Measurements from ENCODE around the gene CYP46A1.

DNA sequence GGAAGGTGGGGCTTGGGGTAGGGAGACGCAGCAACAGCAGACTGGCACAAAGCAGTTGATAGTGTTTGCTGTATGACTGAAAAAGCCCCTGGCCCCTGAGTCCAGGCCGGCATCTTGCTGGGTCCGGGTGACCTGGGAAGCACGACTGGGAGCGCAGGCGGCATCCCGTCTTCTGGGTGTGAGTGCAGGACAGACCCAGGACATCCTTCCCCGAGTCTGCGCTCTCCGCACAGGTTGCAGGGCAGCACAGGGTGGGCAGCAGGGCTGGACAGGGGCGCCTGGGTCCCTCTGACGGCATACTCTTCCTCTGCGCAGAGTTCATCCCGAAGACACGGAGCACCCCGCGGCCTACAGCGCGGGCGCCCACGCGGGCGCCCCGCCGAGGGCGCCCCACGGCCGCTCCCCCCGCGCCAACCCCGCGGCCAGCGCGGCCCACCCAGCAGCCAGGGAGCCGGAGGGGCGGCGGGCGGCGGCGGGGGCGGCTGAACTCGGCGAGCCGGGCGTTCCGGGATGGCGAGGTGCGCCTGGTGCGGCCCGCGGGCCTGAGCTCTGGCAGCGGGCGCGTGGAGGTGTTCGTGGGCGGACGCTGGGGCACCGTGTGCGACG lies 9.2 kb upstream of the CYP46A1 start:
- no peak for TF ChIP-seq GATA2 (IDR thresholded peaks at IDR 0.05; ENCODE audit: low read depth, low read length)
- TF ChIP-seq GATA3 (IDR thresholded peaks at IDR 0.05; ENCODE audit: low read depth, low read length): no peak
